ENCODE results near the gene RNU1-2. TPM values are rescaled to one million over a fixed set of nuclear protein-coding genes. Genes with fewer than 3 reads are reported as not detected.
"Not testable (repeated sequence)": the region's sequence is repeated elsewhere in the genome, so short reads cannot be mapped to it uniquely, and the experiment has no call there.

RNU1-2 gene
- not detected for total RNA-seq

DNA sequence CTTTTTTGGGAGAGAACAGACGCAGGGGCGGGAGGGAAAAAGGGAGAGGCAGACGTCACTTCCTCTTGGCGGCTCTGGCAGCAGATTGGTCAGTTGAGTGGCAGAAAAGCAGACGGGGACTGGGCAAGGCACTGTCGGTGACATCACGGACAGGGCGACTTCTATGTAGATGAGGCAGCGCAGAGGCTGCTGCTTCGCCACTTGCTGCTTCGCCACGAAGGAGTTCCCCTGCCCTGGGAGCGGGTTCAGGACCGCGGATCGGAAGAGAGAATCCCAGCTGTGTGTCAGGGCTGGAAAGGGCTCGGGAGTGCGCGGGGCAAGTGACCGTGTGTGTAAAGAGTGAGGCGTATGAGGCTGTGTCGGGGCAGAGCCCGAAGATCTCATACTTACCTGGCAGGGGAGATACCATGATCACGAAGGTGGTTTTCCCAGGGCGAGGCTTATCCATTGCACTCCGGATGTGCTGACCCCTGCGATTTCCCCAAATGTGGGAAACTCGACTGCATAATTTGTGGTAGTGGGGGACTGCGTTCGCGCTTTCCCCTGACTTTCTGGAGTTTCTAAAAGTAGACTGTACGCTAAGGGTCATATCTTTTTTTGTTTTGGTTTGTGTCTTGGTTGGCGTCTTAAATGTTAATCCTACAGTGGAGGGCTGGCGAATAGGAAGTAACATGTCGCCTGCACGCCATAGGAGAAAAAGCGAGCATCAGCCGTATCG lies at the start of gene RNU1-2:
Gene RNU1-2 (plus strand): TSS at position 383 of the 718 bp plus-strand sequence.
- H3K4me1 ChIP-seq, H3K9me3 ChIP-seq, H3K36me3 ChIP-seq, H3K27me3 ChIP-seq: not testable (repeated sequence)
- peak within 1 kb of the TSS; percentile 87 to 89 for H3K27ac ChIP-seq
- DNase-seq (ENCODE audit: low spot score): peak; percentile 98
- peak within 1 kb of the TSS; percentile 36 to 46 for H3K4me3 ChIP-seq

DNA sequence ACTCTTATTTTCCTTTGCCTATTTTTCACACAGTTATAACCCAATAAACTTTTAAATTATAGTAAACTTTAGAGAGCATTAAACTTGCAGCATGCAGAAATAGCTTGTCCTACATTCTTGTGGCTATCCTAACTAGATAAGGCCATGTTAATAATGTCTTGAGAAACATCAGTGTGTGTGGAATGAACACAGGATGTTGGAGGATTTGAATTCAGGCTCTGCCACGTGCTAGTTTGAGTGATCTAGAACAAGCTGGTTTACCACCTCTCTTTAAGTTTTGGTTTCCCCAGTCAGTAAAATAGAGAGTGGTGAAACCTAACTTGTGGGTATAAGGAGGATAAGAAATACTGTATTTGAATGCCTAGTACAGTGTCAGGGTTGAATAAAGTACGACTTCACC lies 39.6 kb upstream of the RNU1-2 start:
- not testable (repeated sequence) for H3K27ac ChIP-seq; H3K27me3 ChIP-seq; DNase-seq (ENCODE audit: low spot score); H3K4me1 ChIP-seq; H3K36me3 ChIP-seq; H3K4me3 ChIP-seq; H3K9me3 ChIP-seq

DNA sequence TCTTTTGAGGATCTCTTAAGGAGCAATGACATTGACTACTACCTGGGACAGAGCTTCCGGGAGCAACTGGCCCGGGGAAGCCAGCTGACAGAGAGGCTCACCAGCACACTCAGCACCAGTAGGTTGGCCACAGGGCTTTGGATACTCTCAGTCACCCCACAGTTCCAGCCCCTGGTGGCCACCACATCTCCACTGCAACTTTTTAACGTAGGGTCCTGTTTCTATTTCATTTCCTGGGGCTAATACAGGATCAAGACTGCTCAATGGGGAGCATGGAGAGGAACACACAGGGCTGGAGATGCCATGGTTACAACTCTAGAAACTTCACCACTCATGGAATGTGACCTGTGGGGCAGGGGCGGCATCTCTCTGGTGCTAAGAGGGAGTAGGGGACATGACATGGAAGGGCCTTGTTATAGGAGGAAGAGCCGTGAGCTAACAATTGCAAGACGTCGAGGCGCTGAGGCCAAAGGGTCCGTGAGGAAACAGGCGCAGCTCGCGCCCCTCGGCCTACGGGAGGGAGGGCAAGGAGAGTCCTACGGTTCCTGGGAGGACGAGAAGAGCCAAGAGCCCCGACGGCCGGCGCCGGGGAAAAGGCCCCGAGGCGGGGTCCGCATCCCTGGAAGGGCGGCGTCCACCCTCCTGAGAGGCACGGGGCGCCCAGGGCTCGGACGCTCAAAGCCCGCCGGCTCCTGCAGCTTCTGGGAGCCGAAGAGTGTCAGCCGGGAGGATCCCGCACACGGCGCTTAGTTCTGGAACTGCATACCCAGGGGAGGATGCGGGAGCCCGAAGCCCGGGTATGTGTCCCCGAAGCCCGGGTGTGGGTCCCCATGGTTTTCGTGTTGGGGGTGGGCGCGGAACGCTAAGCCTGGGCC lies 36.4 kb upstream of the RNU1-2 start:
- not testable (repeated sequence) for H3K36me3 ChIP-seq; H3K4me1 ChIP-seq; H3K4me3 ChIP-seq; H3K9me3 ChIP-seq; H3K27me3 ChIP-seq; DNase-seq (ENCODE audit: low spot score); H3K27ac ChIP-seq

DNA sequence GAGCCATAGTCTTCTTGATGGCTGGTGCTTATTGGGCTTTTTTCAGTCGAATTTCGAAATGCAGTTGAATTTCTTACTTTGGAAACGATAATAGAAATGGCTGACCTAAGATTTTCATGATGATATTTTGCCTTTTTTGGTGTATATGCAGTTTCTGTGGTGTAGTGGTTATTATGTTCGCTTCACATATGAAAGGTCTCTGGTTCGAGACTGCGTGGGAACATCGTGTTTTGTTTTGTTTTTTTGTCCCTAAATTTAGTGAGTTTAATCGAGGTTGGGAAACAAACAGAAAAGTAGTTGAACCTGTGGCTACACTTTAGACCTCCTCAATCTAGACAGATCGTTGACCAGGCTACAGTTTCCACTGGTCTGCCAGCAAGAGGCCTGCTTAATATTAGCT lies 35.7 kb upstream of the RNU1-2 start:
- H3K4me1 ChIP-seq; DNase-seq (ENCODE audit: low spot score); H3K36me3 ChIP-seq; H3K27ac ChIP-seq; H3K9me3 ChIP-seq; H3K27me3 ChIP-seq; H3K4me3 ChIP-seq: not testable (repeated sequence)

DNA sequence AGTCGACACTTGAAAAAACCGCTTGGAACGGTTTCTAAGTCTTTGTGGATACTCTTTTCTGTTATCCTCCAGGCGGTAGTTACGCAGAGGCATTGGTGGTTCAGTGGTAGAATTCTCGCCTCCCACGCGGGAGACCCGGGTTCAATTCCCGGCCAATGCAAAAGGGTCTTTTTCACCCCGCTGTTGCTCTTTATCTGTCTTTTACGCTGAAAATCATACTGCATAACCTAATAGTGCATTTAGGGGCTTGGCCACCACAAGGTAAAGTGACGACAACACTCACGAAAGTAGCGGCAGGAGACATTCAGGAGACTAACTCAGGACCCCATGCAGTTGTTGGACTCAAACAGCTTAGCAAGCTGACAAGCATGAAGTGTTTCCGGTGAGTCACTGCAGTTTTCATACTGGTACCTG lies 33.9 kb upstream of the RNU1-2 start:
- not testable (repeated sequence) for H3K27me3 ChIP-seq; H3K36me3 ChIP-seq; DNase-seq (ENCODE audit: low spot score); H3K9me3 ChIP-seq; H3K4me1 ChIP-seq; H3K27ac ChIP-seq; H3K4me3 ChIP-seq

DNA sequence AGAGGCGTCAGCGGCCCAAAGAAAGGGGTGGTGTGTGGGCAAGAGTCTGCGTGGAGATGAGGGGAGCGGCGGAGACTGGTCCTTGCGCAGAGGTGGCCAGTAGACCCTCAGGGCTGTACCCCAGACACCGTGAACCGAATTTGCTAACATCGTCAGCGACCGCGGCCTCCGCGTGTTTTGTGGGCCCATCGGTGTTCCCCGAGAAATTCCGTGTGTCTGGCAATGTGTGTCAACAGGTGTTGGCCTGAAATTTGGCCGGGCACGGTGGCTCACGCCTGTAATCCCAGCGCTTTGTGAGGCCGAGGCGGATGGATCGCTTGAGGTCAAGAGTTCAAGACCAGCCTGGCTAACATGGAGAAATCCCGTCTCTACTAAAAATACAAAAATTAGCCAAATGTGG lies 33.4 kb upstream of the RNU1-2 start:
- not testable (repeated sequence) for H3K4me1 ChIP-seq; H3K36me3 ChIP-seq; DNase-seq (ENCODE audit: low spot score); H3K9me3 ChIP-seq; H3K27me3 ChIP-seq; H3K4me3 ChIP-seq; H3K27ac ChIP-seq

DNA sequence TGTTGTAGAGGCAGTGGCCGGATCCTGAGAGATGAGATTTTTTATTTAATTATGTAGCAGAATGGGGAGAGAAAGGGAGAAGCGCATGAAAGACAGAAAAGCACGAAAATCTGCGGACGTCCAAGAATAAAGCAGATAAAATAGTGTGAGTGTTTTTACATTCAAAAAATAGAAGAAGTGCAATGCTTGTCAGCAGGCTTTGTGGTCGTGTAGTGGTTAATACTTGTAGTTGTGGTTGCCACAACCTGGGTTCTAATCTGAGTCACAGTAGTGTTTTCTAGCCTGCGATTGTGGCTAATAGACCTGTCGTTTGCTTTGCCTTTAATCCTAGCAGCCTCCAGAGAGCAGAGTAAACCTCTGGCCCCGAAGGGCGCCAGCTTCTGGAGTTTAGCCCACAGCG lies 32.8 kb upstream of the RNU1-2 start:
- H3K36me3 ChIP-seq; H3K4me3 ChIP-seq; H3K9me3 ChIP-seq; H3K4me1 ChIP-seq; H3K27me3 ChIP-seq; DNase-seq (ENCODE audit: low spot score); H3K27ac ChIP-seq: not testable (repeated sequence)

DNA sequence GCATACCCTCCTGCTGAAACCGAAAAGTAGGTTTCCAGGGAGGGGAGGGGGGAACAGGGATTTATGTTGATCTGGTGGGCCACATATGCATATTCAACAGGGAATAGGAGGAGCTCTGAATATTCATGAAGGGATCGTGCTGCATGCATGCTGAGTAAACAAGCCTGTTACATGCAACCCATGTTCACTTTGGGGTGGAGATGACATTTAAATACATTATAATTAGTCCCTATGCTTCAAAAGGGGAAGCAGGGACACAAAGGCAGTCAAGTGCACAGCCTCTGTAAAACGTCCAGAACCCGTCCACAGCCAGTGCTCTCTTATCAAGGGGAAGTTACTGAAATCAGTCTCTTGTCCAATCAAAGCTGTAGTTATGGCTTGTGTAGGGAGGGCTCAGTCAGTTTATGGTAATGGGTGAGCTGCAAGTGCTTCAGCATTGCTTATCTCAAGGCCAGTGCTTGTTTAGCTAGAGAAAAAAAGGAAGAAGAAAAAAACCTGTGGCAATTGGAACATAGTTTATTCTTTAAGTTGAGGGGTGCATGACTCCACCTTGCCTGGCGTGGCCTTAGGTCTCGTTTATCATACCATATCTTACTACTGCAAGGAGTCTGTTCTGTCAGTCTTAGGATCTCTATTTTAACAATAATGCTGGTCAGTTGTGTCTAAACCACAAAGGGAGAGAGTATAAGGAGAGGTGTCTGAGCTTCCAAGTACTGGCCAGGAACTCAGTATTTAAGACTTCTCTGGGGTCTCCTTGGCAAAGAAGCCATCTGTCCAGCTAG lies 28.7 kb upstream of the RNU1-2 start:
- not testable (repeated sequence) for H3K4me3 ChIP-seq; H3K27me3 ChIP-seq; H3K4me1 ChIP-seq; H3K9me3 ChIP-seq; H3K36me3 ChIP-seq; H3K27ac ChIP-seq; DNase-seq (ENCODE audit: low spot score)

DNA sequence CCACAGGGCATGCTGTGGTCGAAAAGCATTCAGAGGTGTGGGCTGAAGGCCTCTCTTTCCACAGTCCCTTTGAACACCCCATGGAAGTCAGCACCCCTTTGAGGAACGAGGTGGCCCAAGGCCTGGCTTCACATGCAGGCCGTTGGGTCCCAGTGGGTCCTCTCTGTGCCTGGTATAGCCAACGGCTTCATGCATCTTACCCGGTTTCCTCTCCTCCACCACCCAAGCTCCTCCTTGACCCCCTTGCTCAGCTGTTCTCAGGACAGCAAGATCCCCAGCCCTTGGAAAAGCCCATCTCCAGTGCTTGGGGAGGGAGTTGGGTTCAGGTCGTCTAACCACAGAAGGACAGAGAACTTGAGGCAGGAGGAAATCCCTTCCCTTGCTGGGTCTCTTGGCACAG lies 27.0 kb upstream of the RNU1-2 start:
- H3K9me3 ChIP-seq; H3K36me3 ChIP-seq; H3K27me3 ChIP-seq; H3K27ac ChIP-seq; DNase-seq (ENCODE audit: low spot score); H3K4me3 ChIP-seq; H3K4me1 ChIP-seq: not testable (repeated sequence)

DNA sequence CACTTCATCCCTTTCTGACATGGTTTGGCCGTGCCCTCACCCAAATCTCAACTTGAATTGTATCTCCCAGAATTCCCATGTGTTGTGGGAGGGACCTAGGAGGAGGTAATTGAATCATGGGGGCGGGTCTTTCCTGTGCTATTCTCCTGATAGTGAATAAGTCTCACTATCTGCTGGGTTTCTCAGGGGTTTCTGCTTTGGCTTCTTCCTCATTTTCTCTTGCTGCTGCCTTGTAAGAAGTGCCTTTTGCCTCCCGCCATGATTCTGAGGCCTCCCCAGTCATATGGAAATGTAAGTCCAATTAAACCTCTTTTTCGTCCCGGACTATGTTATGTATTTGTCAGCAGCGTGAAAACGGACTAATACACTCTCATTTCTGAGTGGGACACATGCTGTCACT lies 25.8 kb upstream of the RNU1-2 start:
- DNase-seq (ENCODE audit: low spot score); H3K36me3 ChIP-seq; H3K27me3 ChIP-seq; H3K9me3 ChIP-seq; H3K27ac ChIP-seq; H3K4me1 ChIP-seq; H3K4me3 ChIP-seq: not testable (repeated sequence)

DNA sequence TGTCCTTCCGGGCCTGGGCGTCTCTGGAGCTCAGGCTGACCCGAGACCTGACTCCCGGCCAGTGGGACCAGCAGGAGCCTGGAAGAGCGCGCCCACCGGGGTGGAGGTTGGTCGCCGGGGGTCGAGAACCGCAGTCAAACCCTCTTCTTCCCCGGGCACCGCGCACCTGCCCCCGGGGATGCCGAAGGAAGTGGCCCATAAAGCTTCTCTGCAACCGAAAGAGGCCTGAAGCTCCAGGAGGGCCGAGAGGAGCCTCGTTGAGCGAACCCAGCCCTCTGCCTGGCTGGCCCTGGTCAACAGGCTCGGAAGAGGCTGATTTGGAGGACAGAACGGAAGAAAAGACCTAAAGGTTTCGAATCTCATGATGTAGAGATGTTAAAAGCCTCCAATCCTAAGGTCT lies 24.6 kb upstream of the RNU1-2 start:
- not testable (repeated sequence) for H3K27me3 ChIP-seq; H3K9me3 ChIP-seq; H3K36me3 ChIP-seq; H3K4me3 ChIP-seq; H3K27ac ChIP-seq; DNase-seq (ENCODE audit: low spot score); H3K4me1 ChIP-seq

DNA sequence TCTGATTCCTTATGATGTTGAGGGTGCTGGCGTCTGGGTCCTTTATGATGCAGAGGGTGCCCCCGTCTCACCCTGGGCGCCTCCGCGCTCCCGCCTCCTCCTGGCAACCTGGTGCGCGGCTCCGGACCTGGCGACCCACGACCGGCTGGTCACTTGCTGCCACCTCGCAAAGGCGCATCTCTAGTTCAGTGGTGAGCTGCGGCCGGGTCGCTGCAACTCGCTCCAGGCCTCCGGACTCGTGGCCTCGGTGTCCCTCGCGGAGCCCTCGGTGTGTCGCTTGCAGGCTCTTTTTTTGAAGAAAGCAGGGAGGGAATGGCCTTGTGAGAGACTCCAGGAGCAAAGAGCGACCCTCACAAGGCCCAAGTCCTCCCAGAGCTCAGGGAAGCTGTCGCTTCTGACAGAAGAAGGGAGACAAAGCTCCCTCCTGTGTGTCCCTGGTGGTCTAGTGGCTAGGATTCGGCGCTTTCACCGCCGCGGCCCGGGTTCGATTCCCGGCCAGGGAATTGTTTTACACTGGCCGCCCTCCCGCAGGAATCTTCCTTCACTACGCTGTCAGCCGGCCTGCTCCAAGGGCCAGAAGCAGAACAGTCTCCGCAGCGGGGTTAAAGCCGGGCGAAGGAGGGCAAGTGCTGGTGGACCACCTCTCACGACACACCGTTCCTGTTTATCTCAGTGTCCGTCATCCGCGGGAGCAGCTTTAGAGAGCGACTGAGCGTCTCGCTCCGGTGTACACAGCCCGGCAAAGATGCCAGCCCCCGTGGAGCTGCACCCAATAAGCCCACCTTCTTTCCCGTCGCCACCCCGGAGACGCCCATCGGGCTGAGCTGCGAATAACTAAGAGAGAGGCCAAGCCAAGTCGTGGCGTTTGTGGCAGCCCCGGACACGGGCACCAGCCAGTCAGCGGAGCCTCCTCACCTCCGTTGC lies 23.4 kb upstream of the RNU1-2 start:
- not testable (repeated sequence) for H3K27me3 ChIP-seq, H3K9me3 ChIP-seq, H3K36me3 ChIP-seq, H3K4me1 ChIP-seq
- peak overlapping the region in 1 of 2 donors; percentile 19 for H3K27ac ChIP-seq
- H3K4me3 ChIP-seq: peak overlapping the region; percentile 18 to 38
- peak; percentile 62 for DNase-seq (ENCODE audit: low spot score)

DNA sequence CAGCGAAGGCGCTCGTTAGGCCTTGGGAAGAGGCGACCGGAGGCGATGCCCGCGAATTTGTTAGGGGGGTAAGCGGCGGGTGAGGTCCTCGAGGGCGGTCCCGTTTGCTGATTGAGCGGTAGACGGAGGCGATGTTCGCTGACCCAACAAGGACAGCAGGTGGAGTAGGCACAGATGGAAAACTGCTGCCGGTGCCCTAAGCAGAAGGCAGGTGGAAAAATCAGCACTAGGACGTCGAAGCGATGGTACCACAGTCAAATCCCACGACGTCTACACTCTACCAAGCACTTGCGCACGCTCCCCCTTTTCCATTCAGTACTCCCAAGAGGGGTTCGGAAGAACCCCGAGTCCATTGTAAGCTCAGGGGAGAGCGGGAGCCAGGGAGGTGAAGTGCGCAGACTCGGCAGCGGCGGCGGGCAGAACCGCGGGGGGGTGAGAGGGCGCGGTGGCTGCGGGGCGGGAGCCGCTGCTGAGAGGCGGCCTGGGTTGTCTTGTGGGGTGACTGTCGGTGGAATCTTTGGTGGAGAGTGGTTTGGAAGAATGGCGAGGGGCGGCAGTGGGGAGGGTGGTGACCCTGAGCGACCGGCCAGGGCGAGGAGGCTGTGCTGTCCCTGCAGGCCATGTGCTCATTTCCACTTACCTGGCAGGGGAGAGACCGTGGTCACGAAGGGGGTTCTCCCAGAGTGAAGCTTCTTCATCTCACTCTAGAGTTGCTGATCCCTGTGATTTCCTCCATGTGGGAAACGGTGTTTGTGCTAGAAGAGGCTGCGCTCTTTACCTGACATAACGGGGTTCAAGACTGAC lies 22.5 kb upstream of the RNU1-2 start:
- not testable (repeated sequence) for H3K9me3 ChIP-seq, H3K36me3 ChIP-seq, H3K27ac ChIP-seq, H3K4me1 ChIP-seq, H3K27me3 ChIP-seq
- H3K4me3 ChIP-seq: peak overlapping the region; percentile 21 to 38
- DNase-seq (ENCODE audit: low spot score): peak; percentile 75
